ENCODE data around the gene OR6M1. TPM values are rescaled to one million over a fixed set of nuclear protein-coding genes. Genes with fewer than 3 reads are reported as not detected.
A peak's percentile ranks its signal among the peaks of the same experiment; 100 is the strongest.

Gene OR6M1, protein sequence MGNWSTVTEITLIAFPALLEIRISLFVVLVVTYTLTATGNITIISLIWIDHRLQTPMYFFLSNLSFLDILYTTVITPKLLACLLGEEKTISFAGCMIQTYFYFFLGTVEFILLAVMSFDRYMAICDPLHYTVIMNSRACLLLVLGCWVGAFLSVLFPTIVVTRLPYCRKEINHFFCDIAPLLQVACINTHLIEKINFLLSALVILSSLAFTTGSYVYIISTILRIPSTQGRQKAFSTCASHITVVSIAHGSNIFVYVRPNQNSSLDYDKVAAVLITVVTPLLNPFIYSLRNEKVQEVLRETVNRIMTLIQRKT
- polyA plus RNA-seq (2014; cell fraction: cytosol; rRNA removed): not detected in 2 replicates
- not detected in 2 replicates for polyA plus RNA-seq (2014; cell fraction: nucleus; rRNA removed)

DNA sequence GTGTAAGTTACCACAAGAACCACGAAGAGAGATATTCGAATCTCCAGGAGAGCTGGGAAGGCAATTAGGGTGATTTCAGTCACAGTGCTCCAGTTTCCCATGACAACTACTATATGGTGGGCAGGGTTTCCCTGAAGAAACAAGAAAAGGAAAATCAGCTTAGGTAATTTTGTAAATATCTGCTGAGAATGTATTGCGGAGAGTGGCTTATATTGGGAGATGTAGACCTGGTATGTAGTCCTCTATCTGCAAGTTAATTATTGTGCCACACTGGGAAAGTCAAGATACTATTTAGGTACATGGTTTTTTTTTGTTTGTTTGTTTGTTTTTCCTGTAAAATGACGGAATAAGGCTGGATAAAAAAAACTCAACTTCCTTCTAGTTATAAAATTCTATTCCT, at the start of gene OR6M1:
Gene OR6M1, minus strand, starts transcription at position 101 of the 400 bp plus-strand sequence. Its CDS starts 0 bp downstream, at position 101.
- DNase-seq (ENCODE audit: low spot score): no peak

DNA sequence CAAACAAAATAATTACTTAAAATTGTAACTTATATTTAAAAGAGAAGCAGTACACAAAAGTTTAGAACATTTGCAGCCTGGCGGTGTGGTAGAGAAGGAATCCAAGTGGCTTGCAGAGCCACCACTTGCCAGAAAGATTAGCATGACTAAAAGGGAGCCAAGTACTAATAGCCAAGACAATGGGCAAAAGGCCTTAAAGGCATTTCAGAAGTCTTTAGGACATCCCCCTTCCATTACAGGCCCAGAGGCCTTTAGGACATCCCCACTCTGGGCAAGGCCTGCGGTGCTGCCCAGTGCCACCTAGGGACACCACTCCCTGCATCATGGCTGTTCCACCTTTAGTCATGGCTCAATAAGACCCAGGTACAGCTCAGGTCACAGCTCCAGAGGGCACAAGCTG, 46.9 kb upstream of the OR6M1 start:
- DNase-seq (ENCODE audit: low spot score): no peak

DNA sequence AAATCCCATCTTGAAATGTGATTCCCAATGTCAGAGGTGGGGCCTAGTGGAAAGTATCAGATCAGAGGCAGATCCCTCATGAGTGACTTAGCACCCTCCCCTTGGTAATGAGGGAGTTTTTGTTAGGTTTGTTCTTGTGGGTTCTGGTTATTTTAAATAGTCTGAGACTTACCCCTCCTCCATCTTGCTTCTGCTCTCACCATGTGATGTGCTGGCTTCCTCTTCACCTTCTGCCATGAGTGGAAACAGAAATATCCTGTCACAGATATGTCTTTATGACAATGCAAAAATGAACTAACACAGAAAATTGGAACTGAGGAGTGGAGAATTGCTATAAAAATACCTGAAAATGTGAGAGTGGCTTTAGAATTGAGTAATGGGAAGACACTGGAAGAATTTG, 46.2 kb upstream of the OR6M1 start:
- DNase-seq (ENCODE audit: low spot score): no peak

DNA sequence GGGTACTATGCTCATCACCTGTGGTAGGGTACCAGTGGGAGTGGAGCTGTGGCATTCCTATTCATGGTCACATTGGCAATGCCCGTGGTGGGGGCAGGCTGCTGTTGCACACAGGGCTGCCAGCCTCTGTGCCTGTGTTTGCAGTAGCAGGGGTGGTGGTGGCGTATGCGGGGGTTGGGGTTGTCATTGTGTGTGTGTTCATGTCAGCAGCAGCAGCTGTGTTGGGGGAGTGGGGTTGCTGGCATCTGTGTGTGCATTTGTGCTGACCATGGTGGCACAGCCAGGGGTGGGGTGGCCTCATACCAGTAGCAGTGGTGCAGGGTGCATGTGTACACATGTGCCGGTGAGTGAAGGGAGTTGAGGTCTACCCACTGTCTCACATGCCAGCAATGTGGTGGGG, 45.0 kb upstream of the OR6M1 start:
- DNase-seq (ENCODE audit: low spot score): no peak

DNA sequence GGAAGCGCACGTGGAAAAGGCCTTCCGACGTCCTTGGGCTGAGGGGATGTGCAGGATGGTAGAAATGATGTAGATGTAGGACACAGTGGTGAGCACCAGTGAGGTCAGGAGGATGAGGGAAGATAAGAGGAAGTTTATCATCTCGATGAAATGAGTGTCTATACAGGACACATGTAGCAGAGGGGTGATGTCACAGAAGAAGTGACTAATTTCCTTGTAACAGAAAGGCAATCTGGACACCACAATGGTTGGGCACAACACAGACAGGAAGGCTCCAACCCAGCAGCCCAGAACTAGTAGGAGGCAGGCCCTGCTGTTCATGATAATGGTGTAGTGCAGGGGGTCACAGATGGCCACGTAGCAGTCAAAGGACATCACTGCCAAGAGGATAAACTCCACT, 35.0 kb upstream of the OR6M1 start:
- DNase-seq (ENCODE audit: low spot score): no peak

DNA sequence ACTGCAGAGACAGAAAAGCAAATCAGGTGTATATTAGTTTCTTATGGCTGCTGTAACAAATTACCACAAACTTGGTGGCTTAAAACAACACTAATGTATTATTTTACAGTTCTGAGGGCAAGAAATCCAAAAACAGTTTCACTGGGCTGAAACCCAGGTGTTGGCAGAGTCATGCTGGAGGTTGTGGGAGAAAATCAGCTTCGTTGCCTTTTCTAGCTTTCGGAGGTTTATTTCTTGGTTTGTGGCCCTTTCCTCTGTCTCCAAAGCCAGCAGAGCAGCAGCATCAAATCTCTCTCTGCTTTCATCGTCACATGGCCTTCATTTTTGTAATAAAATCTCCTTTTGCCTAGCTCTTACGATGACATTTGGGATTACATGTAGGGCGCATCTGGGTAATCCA, 33.0 kb upstream of the OR6M1 start:
- DNase-seq (ENCODE audit: low spot score): no peak

DNA sequence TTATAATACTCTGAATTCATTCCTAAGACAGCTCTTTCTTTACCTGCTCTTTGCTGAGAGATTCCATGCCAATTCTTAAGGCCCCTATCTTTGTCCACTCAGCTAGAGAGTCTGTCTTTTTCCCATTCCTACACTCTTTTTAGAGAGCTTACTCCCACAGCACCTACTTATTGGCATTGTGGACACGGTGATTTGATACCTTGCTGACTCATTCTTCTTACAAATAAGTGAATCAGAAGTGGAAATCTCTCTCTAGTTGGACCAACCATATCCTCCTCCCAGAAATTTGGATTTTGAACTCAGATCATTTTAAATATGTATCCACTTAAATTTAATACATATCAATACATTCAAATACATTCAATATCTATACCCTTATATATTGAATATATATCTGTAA, 32.5 kb upstream of the OR6M1 start:
- no peak for DNase-seq (ENCODE audit: low spot score)

DNA sequence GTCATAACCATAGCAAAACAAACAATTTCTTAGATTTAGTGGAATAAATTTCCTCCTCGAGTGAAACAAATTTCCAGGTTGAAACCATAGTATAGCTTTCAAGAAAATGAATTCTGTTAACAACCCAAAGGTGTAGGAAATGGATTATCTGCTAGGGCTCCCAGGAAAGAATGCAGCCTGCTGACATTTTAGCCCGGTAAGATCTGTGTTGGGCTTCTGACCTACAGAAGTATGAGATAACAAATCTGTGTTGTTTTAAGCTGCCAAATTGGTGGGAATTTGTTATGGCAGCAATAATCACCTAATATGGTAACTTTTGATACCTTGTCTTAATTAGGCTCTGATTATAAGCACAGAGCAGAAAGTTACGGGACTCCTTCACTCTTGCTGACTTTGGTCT, 32.0 kb upstream of the OR6M1 start:
- DNase-seq (ENCODE audit: low spot score): no peak

DNA sequence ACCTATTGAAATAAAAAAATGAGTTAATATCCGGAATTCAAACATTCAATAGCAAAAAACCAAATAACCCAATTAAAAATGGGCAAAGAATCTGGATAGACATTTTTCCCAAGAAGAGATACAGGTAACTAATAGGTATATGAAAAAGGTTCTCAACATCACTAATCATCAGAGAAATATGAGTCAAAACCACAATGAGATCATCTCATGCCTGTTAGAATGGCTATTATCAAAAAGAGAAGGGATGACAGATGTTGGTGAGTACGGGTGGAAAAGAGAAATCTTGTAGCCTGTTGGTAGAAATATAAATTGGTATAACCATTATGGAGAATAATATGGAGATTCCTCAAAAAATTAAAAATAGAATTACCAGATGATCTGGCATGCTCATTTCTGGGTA, 26.9 kb upstream of the OR6M1 start:
- DNase-seq (ENCODE audit: low spot score): no peak

DNA sequence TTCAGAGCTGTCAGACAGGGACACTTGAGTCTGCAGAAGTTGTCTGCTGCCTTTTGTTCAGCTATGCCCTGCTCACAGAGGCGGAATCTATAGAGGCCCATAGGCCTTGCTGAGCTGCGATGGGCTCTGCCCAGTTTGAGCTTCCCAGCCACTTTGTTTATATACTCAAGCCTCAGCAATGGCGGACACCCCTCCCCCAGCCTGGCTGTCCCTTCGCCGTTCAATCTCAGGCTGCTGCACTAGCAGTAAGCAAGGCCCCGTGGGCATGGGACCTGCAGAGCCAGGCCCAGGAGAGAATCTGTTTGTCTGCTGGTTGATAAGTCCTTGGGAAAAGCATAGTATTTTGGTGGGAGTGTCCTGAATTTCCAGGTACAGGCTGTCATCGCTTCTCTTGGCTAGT, 23.6 kb upstream of the OR6M1 start:
- no peak for DNase-seq (ENCODE audit: low spot score)

DNA sequence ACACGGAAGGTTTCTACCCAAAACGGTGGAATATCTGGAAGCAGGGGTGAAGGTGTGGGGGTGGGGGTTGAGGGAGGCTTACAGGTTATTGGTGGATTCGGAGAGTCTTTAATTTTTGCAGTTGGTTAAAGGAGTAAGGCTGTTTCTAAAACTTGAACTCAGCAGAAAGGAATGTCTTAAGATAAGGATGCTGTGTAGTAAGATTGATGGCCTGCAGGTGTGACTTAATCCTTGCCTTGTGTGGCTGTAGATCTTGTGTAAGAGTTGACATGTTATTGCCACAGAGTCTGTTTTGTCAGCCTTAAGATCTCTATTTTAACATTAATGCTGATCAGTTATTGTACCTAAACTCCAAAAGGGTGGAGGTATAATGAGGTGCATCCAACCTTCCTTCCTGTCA, 16.4 kb upstream of the OR6M1 start:
- DNase-seq (ENCODE audit: low spot score): no peak

DNA sequence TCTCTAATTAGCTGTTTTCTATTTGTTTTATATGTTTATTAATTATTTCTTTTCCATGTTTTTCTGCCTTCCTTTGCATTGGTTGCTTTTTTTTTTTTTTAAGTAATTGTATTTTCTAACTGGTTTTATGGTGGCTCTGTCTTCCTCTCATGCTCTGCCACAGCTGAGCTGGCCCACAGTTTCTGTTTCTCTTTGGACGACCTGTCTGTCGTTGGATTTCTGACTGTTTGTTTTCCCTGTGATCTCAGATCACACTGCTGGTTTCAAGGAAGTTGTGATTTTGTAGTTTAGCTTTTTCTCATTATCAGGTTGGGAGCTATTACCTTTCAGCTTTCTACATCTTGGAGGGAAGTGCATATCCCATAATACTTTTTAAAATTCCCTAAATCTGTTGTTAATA, 15.9 kb upstream of the OR6M1 start:
- DNase-seq (ENCODE audit: low spot score): no peak

DNA sequence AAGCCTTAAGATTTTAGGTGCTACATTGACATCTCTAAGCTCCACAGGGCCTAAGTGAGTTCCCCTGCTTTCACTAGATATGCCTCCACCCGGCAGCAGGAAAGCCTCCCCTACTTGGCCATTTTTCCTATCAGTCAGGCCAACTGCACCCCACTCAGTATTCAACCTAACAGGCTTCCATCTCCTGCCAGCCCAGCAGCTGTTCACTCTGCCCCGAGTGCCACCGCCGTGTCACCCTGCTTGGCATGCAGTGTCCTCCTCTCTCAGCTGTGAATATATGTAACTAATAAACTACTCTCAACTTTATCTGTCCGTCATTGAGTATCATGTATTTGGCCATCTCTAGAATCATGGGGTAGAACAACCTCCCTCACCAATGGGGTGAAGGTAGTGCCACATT, 9.0 kb upstream of the OR6M1 start:
- DNase-seq (ENCODE audit: low spot score): no peak

DNA sequence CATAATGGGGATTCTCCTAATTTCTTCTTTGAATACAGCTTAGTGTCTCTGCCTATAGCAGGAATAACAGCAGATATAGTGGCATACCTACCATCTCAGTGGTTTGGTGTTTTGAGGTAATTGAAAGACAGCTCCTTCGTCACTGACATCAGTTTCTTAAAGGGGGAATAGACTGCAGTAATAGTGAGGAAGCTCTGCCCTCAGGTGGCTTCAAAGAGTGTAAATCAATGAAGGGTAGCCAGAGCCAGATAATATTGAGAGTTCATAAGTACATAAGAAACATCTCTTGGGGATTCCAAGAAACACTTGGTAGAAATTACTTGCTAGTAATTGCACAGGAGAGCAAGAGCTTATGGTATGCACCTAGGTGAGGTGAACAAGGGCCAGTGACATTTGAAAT, 4.4 kb downstream of the OR6M1 start:
- DNase-seq (ENCODE audit: low spot score): no peak

DNA sequence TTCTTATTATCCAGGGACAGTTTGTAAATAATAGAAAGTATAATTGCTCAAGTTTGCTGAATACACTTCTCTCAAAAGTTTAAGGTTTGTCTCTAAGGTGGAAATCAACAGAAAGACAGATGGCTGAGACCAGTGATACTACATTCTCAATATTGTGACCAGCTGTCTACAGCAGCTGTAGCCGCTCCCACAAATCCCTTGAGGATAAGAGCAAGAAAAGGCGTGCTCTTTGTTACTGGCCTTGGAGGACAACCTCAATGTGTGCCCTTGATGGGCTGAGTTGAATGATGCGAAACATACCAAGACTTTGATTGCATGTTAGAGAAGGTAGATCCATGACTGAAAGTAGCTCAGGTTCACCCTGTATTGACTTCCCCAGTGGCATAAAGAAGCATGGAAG, 6.1 kb downstream of the OR6M1 start:
- DNase-seq (ENCODE audit: low spot score): no peak

DNA sequence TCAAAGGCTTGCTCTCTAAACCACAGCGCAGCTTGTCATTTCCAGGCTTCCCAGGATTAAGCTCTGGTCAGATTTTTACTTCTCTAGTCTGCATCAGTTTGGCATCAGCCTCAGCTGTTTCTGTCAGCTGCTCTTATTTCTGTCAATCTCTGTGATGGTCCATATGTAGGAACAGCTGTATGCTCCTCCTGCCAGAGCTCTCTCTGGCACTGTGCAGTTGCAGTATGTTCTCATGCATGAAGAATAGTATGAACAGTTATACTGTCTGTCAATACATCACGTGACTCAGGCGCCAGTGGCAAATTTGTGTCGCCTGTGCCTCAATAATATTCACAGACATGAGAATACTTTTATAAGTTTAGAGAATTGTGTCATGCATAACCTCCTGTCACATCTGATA, 6.7 kb downstream of the OR6M1 start:
- DNase-seq (ENCODE audit: low spot score): peak; percentile 1

DNA sequence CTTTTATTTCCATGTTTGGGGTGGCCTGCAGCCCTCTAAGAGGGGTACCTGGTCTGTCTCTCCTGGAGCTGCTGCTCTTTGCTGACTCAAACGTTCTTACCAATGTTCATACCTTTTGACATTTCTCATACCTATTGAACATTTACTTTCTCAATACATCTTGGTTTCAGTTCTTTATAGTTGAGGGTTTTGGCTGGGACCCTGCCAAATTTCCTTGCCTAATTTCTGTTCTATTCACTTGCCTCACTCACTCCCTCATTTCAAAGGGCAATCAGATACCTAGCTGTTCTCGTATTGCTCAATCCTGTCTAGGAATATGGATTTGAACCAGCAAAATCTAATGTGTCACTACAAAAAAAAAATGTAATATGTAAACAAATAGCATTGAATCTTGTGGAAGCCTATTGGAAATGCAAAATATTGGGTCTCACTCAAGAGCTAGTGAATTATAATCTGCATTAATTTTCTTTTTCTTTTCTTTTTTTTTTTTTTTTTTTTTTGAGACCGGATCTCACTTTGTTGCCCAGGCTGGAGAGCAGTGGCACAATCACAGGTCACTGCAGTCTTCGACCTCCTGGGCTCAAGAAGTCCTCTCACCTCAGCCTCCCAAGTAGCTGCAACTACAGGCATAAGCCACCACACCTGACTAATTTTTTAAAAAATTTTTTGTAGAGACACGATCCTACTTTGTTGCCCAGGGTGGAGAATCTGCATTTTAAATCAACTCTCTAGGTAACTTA, 7.5 kb downstream of the OR6M1 start:
- no peak for DNase-seq (ENCODE audit: low spot score)

DNA sequence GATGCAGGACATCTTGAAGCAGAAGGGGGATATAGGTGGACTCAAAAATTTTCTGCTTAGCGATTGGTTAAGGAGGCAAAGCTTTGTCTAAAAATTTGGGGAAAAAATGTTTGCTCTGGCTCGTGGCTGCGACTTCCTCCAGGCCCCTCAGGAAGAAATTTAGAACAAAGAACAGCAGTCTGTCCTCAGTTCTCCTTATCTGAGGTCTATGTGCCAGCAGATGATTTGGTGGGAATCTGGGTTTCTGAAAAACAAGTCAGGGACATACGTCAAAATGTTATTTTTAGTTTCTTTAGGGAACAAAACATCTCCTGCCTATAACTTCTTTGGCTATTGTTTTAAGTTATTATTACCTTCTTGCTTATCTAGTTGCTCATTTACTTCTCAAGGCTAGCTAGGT, 8.1 kb downstream of the OR6M1 start:
- DNase-seq (ENCODE audit: low spot score): no peak

DNA sequence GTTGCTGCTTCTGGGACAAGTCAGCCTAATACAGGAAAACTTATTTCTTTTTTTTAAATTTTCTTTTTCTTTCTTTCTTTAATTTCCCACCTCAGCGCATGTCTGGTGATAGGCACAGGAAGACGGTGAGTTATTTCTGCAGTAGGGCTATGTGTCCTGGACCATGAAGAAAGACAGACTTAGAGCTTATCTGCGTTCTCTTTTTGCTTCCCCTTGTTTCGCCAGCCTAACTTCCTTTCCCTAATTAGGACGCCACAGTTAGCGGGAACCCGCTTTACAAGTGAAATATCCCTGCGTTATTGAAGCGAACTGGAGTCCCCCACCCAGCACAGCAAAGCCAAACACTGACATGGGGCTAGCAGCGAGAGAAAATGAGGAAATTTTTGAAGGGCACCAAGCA, 8.6 kb downstream of the OR6M1 start:
- DNase-seq (ENCODE audit: low spot score): no peak

DNA sequence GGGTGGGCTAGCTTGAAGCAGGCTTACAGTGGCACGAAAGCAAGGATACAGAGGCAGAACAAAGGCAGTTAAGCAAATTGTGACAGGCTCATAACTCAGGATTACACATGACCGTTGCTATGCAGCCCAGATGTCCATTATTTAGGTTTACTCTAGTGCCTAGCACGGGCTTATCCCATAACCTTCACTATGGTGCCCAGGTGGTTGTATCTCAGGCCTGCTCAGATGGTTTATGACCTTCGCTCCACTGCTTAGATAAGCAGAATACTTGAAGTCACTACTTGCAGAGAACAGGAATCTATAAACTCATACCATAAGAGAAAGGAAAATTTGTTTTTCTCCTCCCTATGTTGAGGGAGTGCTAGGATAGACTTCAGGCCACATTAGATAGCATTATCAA, 9.0 kb downstream of the OR6M1 start:
- no peak for DNase-seq (ENCODE audit: low spot score)

DNA sequence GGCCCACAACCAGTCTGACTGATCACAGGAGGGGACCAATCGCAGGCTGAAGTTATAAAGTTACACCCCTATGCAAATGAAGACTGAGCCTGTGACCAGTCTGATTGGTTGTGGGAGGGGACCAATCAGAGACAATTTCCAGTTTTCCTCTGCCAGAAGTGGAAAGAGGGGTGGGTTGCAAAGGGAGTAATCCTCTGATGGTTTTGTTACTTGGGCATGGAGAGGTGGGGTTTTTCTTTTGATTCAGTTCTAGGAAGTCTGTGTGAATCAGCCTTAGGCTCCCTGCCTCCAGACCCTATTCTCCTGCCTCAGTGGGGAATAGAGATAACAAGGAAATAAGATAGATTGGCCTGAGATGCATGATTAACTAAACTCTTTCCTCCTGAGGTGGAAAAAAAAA, 9.9 kb downstream of the OR6M1 start:
- no peak for DNase-seq (ENCODE audit: low spot score)

DNA sequence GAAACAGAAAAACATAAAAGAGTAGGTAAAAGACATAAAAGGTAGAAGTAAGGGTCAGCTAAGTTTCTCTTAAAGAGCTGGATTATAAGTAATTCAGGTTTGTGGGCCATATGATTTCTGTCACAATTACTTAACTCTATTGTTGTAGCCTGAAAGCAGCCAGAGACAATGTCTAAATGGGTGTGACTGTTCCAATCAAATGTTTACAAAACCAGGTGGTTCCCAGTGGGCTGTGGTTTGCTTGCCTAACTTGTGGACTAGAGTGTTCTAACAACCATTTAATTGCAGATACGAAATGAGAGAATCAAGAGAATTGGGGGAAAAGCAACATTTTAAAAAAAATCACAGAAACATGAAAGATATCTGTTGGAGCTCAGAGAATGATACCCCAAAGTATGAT, 22.6 kb downstream of the OR6M1 start:
- DNase-seq (ENCODE audit: low spot score): no peak

DNA sequence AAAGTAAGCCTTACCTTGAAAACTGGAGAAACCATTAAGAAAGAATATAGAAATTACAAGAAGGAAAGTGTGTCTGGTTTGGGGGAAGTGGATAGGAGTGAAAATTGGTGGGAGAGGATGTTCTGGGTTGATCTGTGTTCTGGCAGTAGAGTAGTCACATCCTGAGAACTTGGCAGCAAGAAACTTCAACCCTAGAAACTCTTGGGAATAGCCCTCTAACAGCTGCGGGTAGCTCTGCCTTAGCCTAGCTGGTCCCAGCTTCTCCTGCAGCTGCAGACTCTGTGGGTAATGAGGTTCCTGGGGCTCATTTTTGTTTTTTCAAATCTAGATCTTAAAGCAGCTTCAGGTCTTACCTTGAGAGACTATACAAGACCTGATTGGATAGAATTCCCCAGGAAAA, 27.6 kb downstream of the OR6M1 start:
- DNase-seq (ENCODE audit: low spot score): no peak

Measured in SK-N-DZ (cell line).